HFFc6 (cell line): ENCODE results near the gene FEM1C. TPM values are rescaled to one million over a fixed set of nuclear protein-coding genes. Genes with fewer than 3 reads are reported as not detected.
A peak's percentile ranks its signal among the peaks of the same experiment; 100 is the strongest.

Source experiments
- DNase-seq: peaks from one replicate; pipeline ENCODE4 v3.0.0-alpha.2; 2018
- H3K27ac Mint-ChIP-seq: 2 replicates; pipeline ENCODE4 v1.8.0; 2020; ENCODE audit warnings: mild to moderate bottlenecking, mixed read lengths
- H3K27me3 Mint-ChIP-seq: 2 replicates; pipeline ENCODE4 v1.8.0; 2021; ENCODE audit warnings: mild to moderate bottlenecking, moderate library complexity, mixed read lengths; ENCODE audit not compliant: insufficient read depth
- H3K36me3 Mint-ChIP-seq: 2 replicates; pipeline ENCODE4 v1.8.0; 2021; ENCODE audit warnings: low read depth, mixed read lengths
- H3K4me1 Mint-ChIP-seq: 2 replicates; pipeline ENCODE4 v1.8.0; 2020; ENCODE audit warnings: low read depth, mixed read lengths
- H3K4me3 Mint-ChIP-seq: 2 replicates; pipeline ENCODE4 v1.8.0; 2020; ENCODE audit warnings: mild to moderate bottlenecking, moderate library complexity, mixed read lengths
- H3K9me3 Mint-ChIP-seq: 2 replicates; pipeline ENCODE4 v1.8.0; 2020; ENCODE audit warnings: mild to moderate bottlenecking, mixed read lengths
- CTCF ChIP-seq: fragments of 200-600 bp; sonication (generic); IDR thresholded peaks from 2 replicates; pipeline ENCODE4 v1.5.0; 2021; ENCODE audit warnings: antibody characterized with exemption, mild to moderate bottlenecking
- total RNA-seq, 6 experiments: library from RNA; stranded (reverse); fragmentation: NEBNext Ultra II Directional; extraction: Animal tissue kit (Norgen Biotek cat#: 25700); gene quantifications; 2 replicates in 1 of 6; 3 replicates in 5 of 6; pipeline ENCODE4 v1.2.3, GENCODE V29; 2021

The FEM1C gene
- total RNA-seq, 6 experiments from 2014 or later: 12.1 to 15.9 (median 14.9) TPM

DNA sequence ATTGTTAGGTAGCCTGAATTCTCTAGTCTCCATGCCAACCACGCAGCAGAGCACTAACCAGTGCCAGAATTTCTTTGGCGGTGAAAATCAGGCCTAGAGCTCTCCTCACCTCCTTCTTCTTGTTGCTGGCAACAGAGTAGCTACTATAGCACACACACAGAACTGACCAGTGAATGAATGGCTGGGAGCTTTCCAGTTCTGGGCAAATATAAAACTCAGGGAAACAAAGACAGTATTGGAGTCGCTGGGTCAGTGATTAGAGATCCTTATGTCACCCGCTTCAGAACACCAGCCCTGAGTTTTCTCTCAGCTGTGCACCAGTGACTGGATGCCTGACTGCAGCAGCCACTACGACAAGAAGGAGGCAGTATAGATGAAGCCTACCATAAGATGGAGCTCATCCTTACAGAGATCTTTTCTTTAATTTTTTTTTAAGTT lies 26.9 kb upstream of the FEM1C start:
- H3K4me3 Mint-ChIP-seq: no peak overlapping the region
- H3K4me1 Mint-ChIP-seq: peaks cover 41% of the 10 kb centered on the region
- H3K27ac Mint-ChIP-seq: no peak overlapping the region
- H3K36me3 Mint-ChIP-seq: peaks cover 19% of the 10 kb centered on the region
- H3K9me3 Mint-ChIP-seq: no peaks in the 10 kb centered on the region; the same call in 1 of the 2 replicates
- no peak for TF ChIP-seq CTCF
- DNase-seq: no peak
- H3K27me3 Mint-ChIP-seq: no peaks in the 10 kb centered on the region

DNA sequence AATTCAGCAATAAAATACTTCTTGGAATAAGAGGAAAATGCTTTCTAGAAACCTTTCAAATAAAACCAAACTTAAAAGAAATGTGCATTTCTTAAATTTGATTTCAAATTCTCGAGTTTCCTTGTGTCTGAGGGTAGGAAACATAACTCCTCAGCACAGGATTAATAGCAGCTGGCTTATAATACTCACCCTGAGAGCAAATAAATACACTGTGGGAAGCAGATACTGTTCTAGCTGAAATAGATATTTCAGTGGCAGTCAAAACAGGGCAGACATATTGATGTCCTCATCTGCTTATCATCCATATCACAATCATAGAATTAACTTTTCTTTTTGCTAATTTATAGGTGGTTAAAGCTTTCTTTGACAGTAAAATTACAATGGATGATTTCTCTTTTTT lies 24.1 kb upstream of the FEM1C start:
- Mint-ChIP-seq H3K4me3 (no peak overlapping the region), H3K27me3 (no peaks in the 10 kb centered on the region), H3K36me3 (peaks cover 5% of the 10 kb centered on the region; the same call in 1 of the 2 replicates), H3K9me3 (no peaks in the 10 kb centered on the region), H3K4me1 (peaks cover 22% of the 10 kb centered on the region), H3K27ac (no peak overlapping the region)
- TF ChIP-seq CTCF: no peak
- DNase-seq: no peak

GRCh38 chr5:115565233-115565632 lies 20.7 kb upstream of the FEM1C start:
- Mint-ChIP-seq H3K4me1 (peaks cover 15% of the 10 kb centered on the region), H3K36me3 (peaks cover 7% of the 10 kb centered on the region; the same call in 1 of the 2 replicates), H3K27ac (no peak overlapping the region), H3K4me3 (no peak overlapping the region), H3K27me3 (no peaks in the 10 kb centered on the region), H3K9me3 (no peaks in the 10 kb centered on the region)
- no peak for DNase-seq
- no peak for TF ChIP-seq CTCF

DNA sequence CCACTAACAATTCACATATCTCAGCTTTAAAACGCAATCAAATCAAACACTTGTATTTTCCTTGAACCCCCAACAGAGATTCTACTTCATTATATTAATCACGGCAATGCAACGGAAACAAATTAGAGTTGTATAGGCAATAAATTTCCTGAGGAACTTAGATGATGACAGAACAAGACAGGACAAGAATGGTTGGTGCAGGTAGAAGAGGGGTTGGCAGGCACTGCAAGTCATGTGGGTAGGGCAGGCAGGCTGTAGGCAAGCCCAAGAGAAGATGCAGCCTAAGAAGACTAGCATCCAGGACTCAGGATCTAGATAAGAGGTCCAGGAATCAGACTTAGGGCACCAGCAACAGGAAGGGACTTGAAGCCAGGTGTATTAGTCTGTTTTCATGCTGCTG lies 16.6 kb upstream of the FEM1C start:
- Mint-ChIP-seq H3K27ac (no peak overlapping the region), H3K4me1 (peaks cover 55% of the 10 kb centered on the region), H3K36me3 (peaks cover 12% of the 10 kb centered on the region; the same call in 1 of the 2 replicates), H3K4me3 (no peak overlapping the region), H3K27me3 (no peaks in the 10 kb centered on the region), H3K9me3 (no peaks in the 10 kb centered on the region)
- TF ChIP-seq CTCF: no peak
- no peak for DNase-seq

DNA sequence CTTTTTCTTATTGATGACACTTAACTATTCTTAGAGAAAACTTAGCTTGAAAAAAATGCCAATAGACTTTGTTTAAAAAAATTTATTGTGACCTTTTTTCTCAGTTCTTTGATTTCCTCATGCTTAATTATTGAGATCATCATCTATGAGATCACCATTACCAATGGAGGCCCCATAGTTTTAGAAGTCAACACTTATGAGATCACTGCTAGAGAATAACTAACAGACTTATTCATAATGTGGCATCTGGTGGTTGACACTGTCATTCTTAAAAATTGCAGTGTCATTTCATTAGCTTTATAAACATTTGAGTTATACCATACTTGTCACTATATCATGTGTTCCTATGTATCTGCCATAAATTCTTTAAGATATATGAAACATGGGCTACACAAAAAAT lies 14.9 kb upstream of the FEM1C start:
- no peaks in the 10 kb centered on the region for H3K9me3 Mint-ChIP-seq
- no peaks in the 10 kb centered on the region for H3K27me3 Mint-ChIP-seq
- peaks cover 12% of the 10 kb centered on the region; the same call in 1 of the 2 replicates for H3K36me3 Mint-ChIP-seq
- peaks cover 53% of the 10 kb centered on the region for H3K4me1 Mint-ChIP-seq
- H3K4me3 Mint-ChIP-seq: peak overlapping the region; percentile 33; the same call in 1 of the 2 replicates
- peak; percentile 78 for DNase-seq
- peak overlapping the region; percentile 88 for H3K27ac Mint-ChIP-seq
- TF ChIP-seq CTCF: no peak
